ENCODE data around the gene RETREG1. TPM values are rescaled to one million over a fixed set of nuclear protein-coding genes. Genes with fewer than 3 reads are reported as not detected.

Gene RETREG1
- total and polyA plus RNA-seq, 2 of the 13 experiments (the other 11 are each of a cell fraction or from before 2014, with no cell fraction given) = 0.07 TPM; not detected in 1

- intact Hi-C loops (cut with micrococcal nuclease; ENCODE audit: unreplicated experiment) = no loop called here
- Histone ChIP-seq H3K4me2 (ENCODE audit: low read depth, low read length) (no peak overlapping the region), H3K4me1 (ENCODE audit: insufficient read depth, low read length) (0 out of 2 replicates have a peak, but pooled peaks cover 7% of the 10 kb centered on the region), H3K36me3 (replicated peaks in 1 of 2; ENCODE audit: control insufficient read depth in 1 of 2, insufficient read depth in 2 of 2, low read length in 2 of 2) (no peaks in the 10 kb centered on the region), H4K20me1 (ENCODE audit: insufficient read depth, low read length) (no peaks in the 10 kb centered on the region), H3K9ac (ENCODE audit: insufficient read depth, low read depth, low read length) (no peak overlapping the region), H3K27ac (ENCODE audit: extremely low read length, insufficient read depth, low read length) (no peak overlapping the region), H3K4me3 (replicated peaks in 1 of 3; ENCODE audit: insufficient read depth in 1 of 3, low read depth in 2 of 3, low read length in 3 of 3) (no peak overlapping the region), H3K27me3 (ENCODE audit: control insufficient read depth in 1 of 2, insufficient read depth in 2 of 2, low read length in 2 of 2) (peaks cover 0 to 4% of the 10 kb centered on the region in 2 experiments; a peak in 1 of 5 replicates), H2AFZ (ENCODE audit: low read length) (no peak overlapping the region), H3K79me2 (ENCODE audit: insufficient read depth, low read length) (no peaks in the 10 kb centered on the region), H3K9me3 (ENCODE audit: low read length) (no peaks in the 10 kb centered on the region)
- in situ Hi-C loops (cut with HindIII; ENCODE audit: extremely low pct_ligation_motif_present, low pct_unique_long_range_greater_than_20kb) = no loop called here
- WGBS (ENCODE audit: low lambda C conversion rate) = 71% methylated on average over 11 of the region's 17 CpGs
- no peak for DNase-seq (ENCODE audit: low spot score)
- POLR2A ChIA-PET = no interaction called here
- FAIRE-seq = no peak
- TF ChIP-seq TP53 (CRISPR knock-in tag; conservative IDR thresholded peaks at IDR 0.05) = no peak
- TF ChIP-seq IKZF5 (CRISPR knock-in tag; IDR thresholded peaks at IDR 0.05) = no peak
- TF ChIP-seq ZNF20 (CRISPR knock-in tag; IDR thresholded peaks at IDR 0.05) = no peak
- no peak for TF ChIP-seq ZXDC (CRISPR knock-in tag; IDR thresholded peaks at IDR 0.05)
- TF ChIP-seq ZNF660 (CRISPR knock-in tag; IDR thresholded peaks at IDR 0.05; ENCODE audit: borderline replicate concordance, low read depth) = no peak
- no peak for TF ChIP-seq ISX (CRISPR knock-in tag; conservative IDR thresholded peaks at IDR 0.05)
- TF ChIP-seq PHF8 (CRISPR knock-in tag; IDR thresholded peaks at IDR 0.05) = no peak
- no peak for TF ChIP-seq ZBTB3 (CRISPR knock-in tag; IDR thresholded peaks at IDR 0.05; ENCODE audit: borderline replicate concordance, low read depth)
- CTCF ChIA-PET (ENCODE audit: low intra/inter-chr PET ratio, low total read pairs) = no interaction called here
- BruUV-seq (replicated peaks) = no TSS peak
- no peak for ATAC-seq
Observed at GRCh38 chr5:16505140-16505891, 111.5 kb downstream of the RETREG1 start.

Measured in HepG2 (cell line).